ENCODE measurements around the gene SAMD14. TPM values are rescaled to one million over a fixed set of nuclear protein-coding genes. Genes with fewer than 3 reads are reported as not detected.

Gene SAMD14
- total RNA-seq, 1 donor, result 2.5 TPM

GRCh38 chr17:50146230-50146926, 16.4 kb upstream of the SAMD14 start:
- H2AFZ ChIP-seq (ENCODE audit: low read length), result no peak overlapping the region
- H4K20me1 ChIP-seq (ENCODE audit: insufficient read depth, low read length), result peaks cover 70% of the 10 kb centered on the region

GRCh38 chr17:50145532-50146229, 15.7 kb upstream of the SAMD14 start:
- Histone ChIP-seq H3K4me3 (ENCODE audit: insufficient read depth, low read length) (no peak overlapping the region), H3K4me1 (ENCODE audit: insufficient read depth, low read length) (peaks cover 25% of the 10 kb centered on the region), H3K36me3 (ENCODE audit: insufficient read depth, low read length) (peaks cover 47% of the 10 kb centered on the region), H3K79me2 (ENCODE audit: insufficient read depth, low read length) (peaks cover 92% of the 10 kb centered on the region), H3K27ac (ENCODE audit: low read depth, low read length) (no peak overlapping the region), H3K27me3 (ENCODE audit: insufficient read depth, low read length) (no peaks in the 10 kb centered on the region), H3K9me3 (ENCODE audit: low read depth, low read length) (no peaks in the 10 kb centered on the region), H4K20me1 (ENCODE audit: insufficient read depth, low read length) (peaks cover 76% of the 10 kb centered on the region), H3K4me2 (ENCODE audit: insufficient read depth, low read length) (peak overlapping the region; percentile 95), H2AFZ (ENCODE audit: low read length) (no peak overlapping the region)
- TF ChIP-seq CTCF (IDR thresholded peaks at IDR 0.05; ENCODE audit: extremely low read depth, low read depth, low read length), result no peak
- peak; percentile 65 for DNase-seq (ENCODE audit: insufficient read length, low spot score, missing footprints)

More at GRCh38 chr17:50146230-50146926, 16.4 kb upstream of the SAMD14 start:
- H3K27me3 ChIP-seq (ENCODE audit: insufficient read depth, low read length), result no peaks in the 10 kb centered on the region
- DNase-seq (ENCODE audit: insufficient read length, low spot score, missing footprints), result peak; percentile 92
- H3K27ac ChIP-seq (ENCODE audit: low read depth, low read length), result peak overlapping the region; percentile 78
- H3K4me1 ChIP-seq (ENCODE audit: insufficient read depth, low read length), result peaks cover 28% of the 10 kb centered on the region
- peak; percentile 24 for TF ChIP-seq CTCF (IDR thresholded peaks at IDR 0.05; ENCODE audit: extremely low read depth, low read depth, low read length)
- no peaks in the 10 kb centered on the region for H3K9me3 ChIP-seq (ENCODE audit: low read depth, low read length)
- H3K79me2 ChIP-seq (ENCODE audit: insufficient read depth, low read length), result peaks cover 93% of the 10 kb centered on the region
- peaks cover 40% of the 10 kb centered on the region for H3K36me3 ChIP-seq (ENCODE audit: insufficient read depth, low read length)
- peak overlapping the region; percentile 84 for H3K4me3 ChIP-seq (ENCODE audit: insufficient read depth, low read length)
- peak overlapping the region; percentile 95 for H3K4me2 ChIP-seq (ENCODE audit: insufficient read depth, low read length)

GRCh38 chr17:50144845-50145531, 15.0 kb upstream of the SAMD14 start:
- H3K4me3 ChIP-seq (ENCODE audit: insufficient read depth, low read length), result no peak overlapping the region
- peak; percentile 71 for DNase-seq (ENCODE audit: insufficient read length, low spot score, missing footprints)

More at GRCh38 chr17:50144845-50145531, 15.0 kb upstream of the SAMD14 start:
- peaks cover 83% of the 10 kb centered on the region for H4K20me1 ChIP-seq (ENCODE audit: insufficient read depth, low read length)
- H3K4me2 ChIP-seq (ENCODE audit: insufficient read depth, low read length), result no peak overlapping the region
- no peak overlapping the region for H3K27ac ChIP-seq (ENCODE audit: low read depth, low read length)
- peaks cover 52% of the 10 kb centered on the region for H3K36me3 ChIP-seq (ENCODE audit: insufficient read depth, low read length)
- H3K9me3 ChIP-seq (ENCODE audit: low read depth, low read length), result no peaks in the 10 kb centered on the region
- H2AFZ ChIP-seq (ENCODE audit: low read length), result no peak overlapping the region
- H3K27me3 ChIP-seq (ENCODE audit: insufficient read depth, low read length), result no peaks in the 10 kb centered on the region
- TF ChIP-seq CTCF (IDR thresholded peaks at IDR 0.05; ENCODE audit: extremely low read depth, low read depth, low read length), result no peak
- peaks cover 90% of the 10 kb centered on the region for H3K79me2 ChIP-seq (ENCODE audit: insufficient read depth, low read length)
- peaks cover 25% of the 10 kb centered on the region for H3K4me1 ChIP-seq (ENCODE audit: insufficient read depth, low read length)
